AG08395 (cell line): ENCODE data around the gene FSTL5.
"Not testable (repeated sequence)": the region's sequence is repeated elsewhere in the genome, so short reads cannot be mapped to it uniquely, and the experiment has no call there.

Experiments used
- DNase-seq: peaks from one replicate; pipeline ENCODE4 v3.0.0; 2012; ENCODE audit warnings: mixed read lengths, low spot score

Gene FSTL5

GRCh38 chr4:162163892-162164759 is at the start of gene FSTL5:
FSTL5 (minus strand) TSS chr4:162164000; CDS start chr4:162111396, 52,604 bp downstream.
- peak; percentile 30 for DNase-seq

- no peak for DNase-seq
Observed at GRCh38 chr4:162209706-162210105, 45.9 kb upstream of the FSTL5 start.

- not testable (repeated sequence) for DNase-seq
Observed at GRCh38 chr4:162203478-162203877, 39.7 kb upstream of the FSTL5 start.

GRCh38 chr4:162201673-162202072 is 37.9 kb upstream of the FSTL5 start:
- DNase-seq: no peak

- no peak for DNase-seq
Observed at GRCh38 chr4:162170509-162170908, 6.7 kb upstream of the FSTL5 start.

GRCh38 chr4:162164906-162165510 is 1.2 kb upstream of the FSTL5 start:
- DNase-seq: no peak

- no peak for DNase-seq
Observed at GRCh38 chr4:162162672-162163071, 1.1 kb downstream of the FSTL5 start.

- DNase-seq: no peak
Observed at GRCh38 chr4:162157241-162157640, 6.6 kb downstream of the FSTL5 start.

- DNase-seq: no peak
Observed at GRCh38 chr4:162154862-162155540, 8.8 kb downstream of the FSTL5 start.

- no peak for DNase-seq
Observed at GRCh38 chr4:162151850-162152249, 11.9 kb downstream of the FSTL5 start.

GRCh38 chr4:162151386-162151785 is 12.4 kb downstream of the FSTL5 start:
- no peak for DNase-seq

GRCh38 chr4:162149644-162150043 is 14.2 kb downstream of the FSTL5 start:
- DNase-seq: no peak

GRCh38 chr4:162140051-162140683 is 23.6 kb downstream of the FSTL5 start:
- DNase-seq: no peak

GRCh38 chr4:162139412-162139811 is 24.4 kb downstream of the FSTL5 start:
- no peak for DNase-seq

- no peak for DNase-seq
Observed at GRCh38 chr4:162131256-162131655, 32.5 kb downstream of the FSTL5 start.

GRCh38 chr4:162126729-162127128 is 37.1 kb downstream of the FSTL5 start:
- no peak for DNase-seq

- DNase-seq: no peak
Observed at GRCh38 chr4:162117051-162117450, 46.7 kb downstream of the FSTL5 start.

GRCh38 chr4:162116095-162116779 is 47.6 kb downstream of the FSTL5 start:
- DNase-seq: no peak

- no peak for DNase-seq
Observed at GRCh38 chr4:162115333-162115732, 48.5 kb downstream of the FSTL5 start.

GRCh38 chr4:162111078-162111477 is 52.7 kb downstream of the FSTL5 start:
- DNase-seq: no peak

- no peak for DNase-seq
Observed at GRCh38 chr4:162104459-162105124, 59.2 kb downstream of the FSTL5 start.
